Panc1 (cell line): ENCODE results near the gene OOSP4A. TPM values are rescaled to one million over a fixed set of nuclear protein-coding genes. Genes with fewer than 3 reads are reported as not detected.

Source experiments
- ATAC-seq: fragments of 200-7000 bp; cut with Tn5 transposase; 2 replicates; pipeline ENCODE4 v1.9.1; 2020; ENCODE audit warnings: mild to moderate bottlenecking, moderate library complexity
- BruUV-seq: library from RNA; stranded (reverse); fragments of 400-500 nt; replicated peaks from 2 replicates; lab custom pipeline; 2021; lab: Mats Ljungman, UMichigan
- CTCF ChIA-PET: fragments of 300-600 bp; sonication (Branson Sonifier 250); formaldehyde crosslinking; loops from one replicate; lab custom pipeline; 2022; ENCODE audit warnings: antibody characterized with exemption; lab: Charles Lee
- POLR2A ChIA-PET: fragments of 300-600 bp; sonication (Branson Sonifier 250); formaldehyde crosslinking; loops from one replicate; lab custom pipeline; 2022; ENCODE audit warnings: antibody characterized with exemption; lab: Charles Lee
- DNase-seq: peaks from one replicate; pipeline ENCODE4 v3.0.0-alpha.2; 2010; ENCODE audit warnings: low read depth, low spot score
- H3K27ac ChIP-seq: 2 replicates; pipeline ENCODE4 v1.5.1; 2011; ENCODE audit warnings: mild to moderate bottlenecking, low read length, inconsistent platforms
- H3K27me3 ChIP-seq: fragments of 200-500 bp; sonication (Bioruptor generic); 2 replicates; pipeline ENCODE4 v1.6.0; 2014; ENCODE audit warnings: low read length, inconsistent platforms; ENCODE audit not compliant: control insufficient read depth, insufficient read depth
- H3K36me3 ChIP-seq: fragments of 200-500 bp; sonication (Bioruptor generic); 2 replicates; pipeline ENCODE4 v1.5.1; 2014; ENCODE audit warnings: inconsistent platforms, mild to moderate bottlenecking, low read length, moderate library complexity; ENCODE audit not compliant: control insufficient read depth, insufficient read depth
- H3K4me1 ChIP-seq: 2 replicates; pipeline ENCODE4 v1.5.1; 2011; ENCODE audit warnings: inconsistent platforms, mild to moderate bottlenecking, low read length, moderate library complexity; ENCODE audit not compliant: control insufficient read depth, insufficient read depth
- H3K4me3 ChIP-seq, 2 experiments: 2 replicates each; pipeline ENCODE4 v1.5.1; 2011 to 2012; ENCODE audit warnings: low read depth in 2 of 2, low read length in 2 of 2, mild to moderate bottlenecking in 2 of 2, inconsistent platforms in 1 of 2, moderate library complexity in 1 of 2
- H3K9me3 ChIP-seq: fragments of 200-500 bp; sonication (Bioruptor generic); 2 replicates; pipeline ENCODE4 v1.5.1; 2014; ENCODE audit warnings: low read depth, mild to moderate bottlenecking, inconsistent platforms, low read length, moderate library complexity; ENCODE audit not compliant: control insufficient read depth, insufficient read depth
- POLR2AphosphoS5 ChIP-seq: IDR thresholded peaks from 2 replicates; pipeline ENCODE4 v1.6.1; 2012; ENCODE audit warnings: mild to moderate bottlenecking, low read depth, low read length, moderate library complexity
- SIN3A ChIP-seq: IDR thresholded peaks from 2 replicates; pipeline ENCODE4 v1.6.1; 2012; ENCODE audit warnings: low read depth, mild to moderate bottlenecking, low read length, moderate library complexity, borderline replicate concordance; ENCODE audit not compliant: insufficient read depth
- TCF7L2 ChIP-seq: IDR thresholded peaks from 2 replicates; pipeline ENCODE4 v1.6.1; 2011; ENCODE audit warnings: mild to moderate bottlenecking, low read depth, low read length, inconsistent platforms
- in situ Hi-C: cut with HindIII; loops from 2 replicates; pipeline ENCODE4 v1.10.0; 2016; ENCODE audit warnings: low sequenced_read_pairs, low pct_unique_long_range_greater_than_20kb
- intact Hi-C: fragments of 100-400 bp; cut with micrococcal nuclease; formaldehyde crosslinking; loops from one replicate; pipeline ENCODE4 v1.10.0; 2022; ENCODE audit not compliant: unreplicated experiment
- total RNA-seq: library from RNA; stranded (reverse); gene quantifications from one replicate; pipeline ENCODE4 v1.2.1, GENCODE V29; 2021; ENCODE audit not compliant: unreplicated experiment
- TF ChIP-seq, protein P1 (sequence below), 2 experiments: IDR thresholded peaks; 2 replicates each; pipeline ENCODE4 v1.6.1; 2011 to 2012; ENCODE audit warnings: low read depth in 2 of 2, control low read depth in 1 of 2, low read length in 1 of 2, mild to moderate bottlenecking in 1 of 2, moderate library complexity in 1 of 2; ENCODE audit not compliant: insufficient read depth in 1 of 2
- TF ChIP-seq, protein P2 (sequence below): fragments of 450-650 bp; IDR thresholded peaks from 2 replicates; pipeline ENCODE4 v1.5.1; 2017; ENCODE audit warnings: mild to moderate bottlenecking

The OOSP4A gene
- total RNA-seq, 1 experiment from 2014 or later: not detected

DNA sequence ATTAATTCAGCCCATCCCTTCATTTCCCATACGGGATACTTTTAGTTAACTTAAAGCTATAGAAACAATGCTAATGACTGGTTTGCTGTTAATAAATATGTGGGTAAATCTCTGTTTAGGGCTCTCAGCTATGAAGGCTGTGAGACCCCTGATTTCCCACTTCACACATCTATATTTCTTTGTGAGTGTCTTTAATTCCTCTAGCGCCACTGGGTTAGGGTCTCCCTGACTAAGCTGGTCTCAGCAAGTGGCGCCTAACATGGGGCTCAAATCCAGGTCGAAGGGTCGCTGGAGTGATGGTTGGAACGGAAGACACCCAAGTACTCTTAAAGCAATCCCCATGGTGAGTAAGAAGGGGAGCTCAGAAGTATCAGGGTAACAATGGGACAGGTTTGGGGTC lies 40.0 kb upstream of the OOSP4A start:
- Histone ChIP-seq H3K27me3 (no peaks in the 10 kb centered on the region), H3K27ac (no peak overlapping the region), H3K36me3 (no peaks in the 10 kb centered on the region), H3K4me1 (no peaks in the 10 kb centered on the region), H3K9me3 (peaks cover 4% of the 10 kb centered on the region; the same call in 1 of the 2 replicates), H3K4me3 (no peak overlapping the region)
- in situ Hi-C loops: no loop called here
- POLR2A ChIA-PET: no interaction called here
- intact Hi-C loops: no loop called here
- TF ChIP-seq, protein P1, sequence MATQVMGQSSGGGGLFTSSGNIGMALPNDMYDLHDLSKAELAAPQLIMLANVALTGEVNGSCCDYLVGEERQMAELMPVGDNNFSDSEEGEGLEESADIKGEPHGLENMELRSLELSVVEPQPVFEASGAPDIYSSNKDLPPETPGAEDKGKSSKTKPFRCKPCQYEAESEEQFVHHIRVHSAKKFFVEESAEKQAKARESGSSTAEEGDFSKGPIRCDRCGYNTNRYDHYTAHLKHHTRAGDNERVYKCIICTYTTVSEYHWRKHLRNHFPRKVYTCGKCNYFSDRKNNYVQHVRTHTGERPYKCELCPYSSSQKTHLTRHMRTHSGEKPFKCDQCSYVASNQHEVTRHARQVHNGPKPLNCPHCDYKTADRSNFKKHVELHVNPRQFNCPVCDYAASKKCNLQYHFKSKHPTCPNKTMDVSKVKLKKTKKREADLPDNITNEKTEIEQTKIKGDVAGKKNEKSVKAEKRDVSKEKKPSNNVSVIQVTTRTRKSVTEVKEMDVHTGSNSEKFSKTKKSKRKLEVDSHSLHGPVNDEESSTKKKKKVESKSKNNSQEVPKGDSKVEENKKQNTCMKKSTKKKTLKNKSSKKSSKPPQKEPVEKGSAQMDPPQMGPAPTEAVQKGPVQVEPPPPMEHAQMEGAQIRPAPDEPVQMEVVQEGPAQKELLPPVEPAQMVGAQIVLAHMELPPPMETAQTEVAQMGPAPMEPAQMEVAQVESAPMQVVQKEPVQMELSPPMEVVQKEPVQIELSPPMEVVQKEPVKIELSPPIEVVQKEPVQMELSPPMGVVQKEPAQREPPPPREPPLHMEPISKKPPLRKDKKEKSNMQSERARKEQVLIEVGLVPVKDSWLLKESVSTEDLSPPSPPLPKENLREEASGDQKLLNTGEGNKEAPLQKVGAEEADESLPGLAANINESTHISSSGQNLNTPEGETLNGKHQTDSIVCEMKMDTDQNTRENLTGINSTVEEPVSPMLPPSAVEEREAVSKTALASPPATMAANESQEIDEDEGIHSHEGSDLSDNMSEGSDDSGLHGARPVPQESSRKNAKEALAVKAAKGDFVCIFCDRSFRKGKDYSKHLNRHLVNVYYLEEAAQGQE (IDR thresholded peaks at IDR 0.05; ENCODE audit: insufficient read depth in 1 of 2, low read depth in 2 of 2, low read length in 1 of 2): no peak
- TF ChIP-seq TCF7L2: no peak
- TF ChIP-seq POLR2AphosphoS5: no peak
- no peak for TF ChIP-seq SIN3A
- TF ChIP-seq, protein P2, sequence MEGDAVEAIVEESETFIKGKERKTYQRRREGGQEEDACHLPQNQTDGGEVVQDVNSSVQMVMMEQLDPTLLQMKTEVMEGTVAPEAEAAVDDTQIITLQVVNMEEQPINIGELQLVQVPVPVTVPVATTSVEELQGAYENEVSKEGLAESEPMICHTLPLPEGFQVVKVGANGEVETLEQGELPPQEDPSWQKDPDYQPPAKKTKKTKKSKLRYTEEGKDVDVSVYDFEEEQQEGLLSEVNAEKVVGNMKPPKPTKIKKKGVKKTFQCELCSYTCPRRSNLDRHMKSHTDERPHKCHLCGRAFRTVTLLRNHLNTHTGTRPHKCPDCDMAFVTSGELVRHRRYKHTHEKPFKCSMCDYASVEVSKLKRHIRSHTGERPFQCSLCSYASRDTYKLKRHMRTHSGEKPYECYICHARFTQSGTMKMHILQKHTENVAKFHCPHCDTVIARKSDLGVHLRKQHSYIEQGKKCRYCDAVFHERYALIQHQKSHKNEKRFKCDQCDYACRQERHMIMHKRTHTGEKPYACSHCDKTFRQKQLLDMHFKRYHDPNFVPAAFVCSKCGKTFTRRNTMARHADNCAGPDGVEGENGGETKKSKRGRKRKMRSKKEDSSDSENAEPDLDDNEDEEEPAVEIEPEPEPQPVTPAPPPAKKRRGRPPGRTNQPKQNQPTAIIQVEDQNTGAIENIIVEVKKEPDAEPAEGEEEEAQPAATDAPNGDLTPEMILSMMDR: no peak
- no peak for DNase-seq
- no peak for ATAC-seq
- BruUV-seq: no TSS peak
- CTCF ChIA-PET: no interaction called here

DNA sequence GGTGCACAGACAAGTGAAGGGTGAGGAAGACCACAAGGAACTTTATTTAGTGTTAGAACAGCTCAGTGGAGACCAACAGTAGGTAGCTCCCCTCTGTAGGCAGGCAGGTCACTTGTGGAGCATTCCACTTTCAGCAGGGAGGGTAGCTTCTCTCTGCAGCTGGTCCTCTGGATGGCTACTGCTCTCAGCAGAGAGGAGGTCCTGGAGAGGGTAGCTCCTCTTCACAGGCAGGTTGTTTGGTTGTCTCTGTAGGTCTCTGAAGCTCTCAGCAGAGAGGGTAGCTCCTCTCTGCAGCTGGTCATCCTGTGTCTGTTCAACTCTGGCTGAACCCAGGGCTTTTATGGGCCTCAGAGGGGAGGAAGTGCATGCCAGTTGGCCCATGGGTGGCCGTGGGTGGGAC lies 32.1 kb upstream of the OOSP4A start:
- ATAC-seq (no peak), DNase-seq (no peak)
- in situ Hi-C loops: no loop called here
- TF ChIP-seq, protein P1 (IDR thresholded peaks at IDR 0.05; ENCODE audit: insufficient read depth in 1 of 2, low read depth in 2 of 2, low read length in 1 of 2): no peak
- no peak for TF ChIP-seq TCF7L2
- TF ChIP-seq, protein P2: no peak
- no peak for TF ChIP-seq SIN3A
- no peak for TF ChIP-seq POLR2AphosphoS5
- ChIA-PET POLR2A (no interaction called here), CTCF (interaction anchor here (0.6 kb wide), 1 partner anchor 62 kb away, joined by 6 read pairs; no protein-coding TSS in a partner anchor)
- no peak overlapping the region for H3K27ac ChIP-seq
- H3K36me3 ChIP-seq: no peaks in the 10 kb centered on the region
- no TSS peak for BruUV-seq
- H3K9me3 ChIP-seq: no peaks in the 10 kb centered on the region
- no peaks in the 10 kb centered on the region for H3K27me3 ChIP-seq
- intact Hi-C loops: no loop called here
- H3K4me3 ChIP-seq: no peak overlapping the region
- H3K4me1 ChIP-seq: no peaks in the 10 kb centered on the region
